ENCODE data around the gene SMIM5.

DNA sequence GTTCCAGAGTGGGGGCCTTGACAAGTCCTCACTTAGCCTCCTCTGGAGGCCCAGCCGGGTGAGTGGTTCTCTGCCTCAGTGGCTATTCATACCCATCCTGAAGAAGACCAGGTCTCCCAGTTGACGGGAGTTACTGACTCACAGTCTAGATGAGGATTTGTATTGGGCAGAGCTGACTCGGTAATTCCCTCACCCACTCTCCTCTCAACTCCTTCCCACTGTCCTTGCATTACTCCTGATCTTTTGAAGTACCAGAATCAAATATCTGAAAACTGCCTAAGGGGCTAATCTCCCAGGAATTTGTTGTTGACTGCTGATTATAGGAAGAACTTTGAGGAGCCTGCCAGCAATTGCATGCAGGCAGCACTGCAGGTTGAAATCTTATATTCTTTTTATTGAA lies 48.1 kb downstream of the SMIM5 start:
- TF ChIP-seq FOXP2 (optimal IDR thresholded peaks at IDR 0.05; ENCODE audit: control extremely low read depth, extremely low read length, insufficient read depth) (no peak), EZH2 (IDR thresholded peaks at IDR 0.05) (no peak)
